HCT116 (cell line): ENCODE measurements around the gene TMEM165. TPM values are rescaled to one million over a fixed set of nuclear protein-coding genes. Genes with fewer than 3 reads are reported as not detected.

Source experiments
- ATAC-seq: fragments of 200-7000 bp; cut with Tn5 transposase; 2 replicates; pipeline ENCODE4 v1.9.1; 2020; ENCODE audit warnings: mild to moderate bottlenecking, moderate library complexity
- BruUV-seq: library from RNA; stranded (reverse); fragments of 400-500 nt; replicated peaks from 2 replicates; lab custom pipeline; 2021; lab: Mats Ljungman, UMichigan
- CTCF ChIA-PET: fragments of 300-600 bp; sonication (Branson Sonifier 250); formaldehyde crosslinking; loops from one replicate; lab custom pipeline; 2021; ENCODE audit warnings: antibody characterized with exemption; lab: Charles Lee
- POLR2A ChIA-PET: fragments of 300-600, 350-600 bp; sonication (Branson Sonifier 250); formaldehyde crosslinking; loops from one replicate; lab custom pipeline; 2021; ENCODE audit warnings: antibody characterized with exemption; lab: Charles Lee
- RAD21 ChIA-PET, 2 experiments: fragments of 300-600 bp; sonication (Branson Sonifier 250); formaldehyde crosslinking; loops; one replicate each; lab custom pipeline; 2023; ENCODE audit warnings: low total read pairs in 2 of 2; ENCODE audit not compliant: uncharacterized antibody in 2 of 2, unreplicated experiment in 2 of 2, low non-redundant PET in 1 of 2; lab: Charles Lee
- DNase-seq: peaks from one replicate; pipeline ENCODE4 v3.0.0-alpha.2; 2010; ENCODE audit warnings: low read depth, low spot score
- H2AFZ ChIP-seq: fragments of 200-600 bp; shearing (Covaris generic), sonication (generic); 2 replicates; pipeline ENCODE4 v1.6.1; 2017; ENCODE audit warnings: low read depth, mixed run types, mixed read lengths, antibody characterized with exemption, low read length; ENCODE audit not compliant: poor library complexity, severe bottlenecking
- H3K27ac ChIP-seq: 2 replicates; pipeline ENCODE4 v1.5.1; 2012; ENCODE audit warnings: low read depth, low read length
- H3K27me3 ChIP-seq: fragments of 200-600 bp; sonication (generic); 2 replicates; pipeline ENCODE4 v1.6.1; 2016; ENCODE audit warnings: mixed run types, low read length, mixed read lengths; ENCODE audit not compliant: insufficient read depth
- H3K36me3 ChIP-seq, 2 experiments: fragments of 200-500 bp in 1 of 2; fragments of 200-600 bp in 1 of 2; sonication (Bioruptor generic) in 1 of 2; sonication (generic) in 1 of 2; 2 replicates each; pipeline versions ENCODE4 v1.5.1 to v1.6.1; 2014 to 2016; ENCODE audit warnings: low read length in 2 of 2, inconsistent platforms in 1 of 2, mixed read lengths in 1 of 2, mixed run types in 1 of 2; ENCODE audit not compliant: insufficient read depth in 2 of 2, control insufficient read depth in 1 of 2
- H3K4me1 ChIP-seq, 2 experiments: fragments of 200-600 bp in 1 of 2; sonication (generic) in 1 of 2; 2 replicates each; pipeline versions ENCODE4 v1.5.1 to v1.6.1; 2012 to 2017; ENCODE audit warnings: low read length in 2 of 2, inconsistent platforms in 1 of 2, mild to moderate bottlenecking in 1 of 2, mixed read lengths in 1 of 2, mixed run types in 1 of 2, moderate library complexity in 1 of 2; ENCODE audit not compliant: insufficient read depth in 2 of 2, control insufficient read depth in 1 of 2
- H3K4me2 ChIP-seq: fragments of 200-600 bp; sonication (generic); 2 replicates; pipeline ENCODE4 v1.6.1; 2017; ENCODE audit warnings: mixed run types, low read length, mixed read lengths
- H3K4me3 ChIP-seq, 2 experiments: fragments of 200-600 bp in 1 of 2; sonication (generic) in 1 of 2; replicated peaks in 1 of 2; 2 replicates each; pipeline ENCODE4 v1.5.1; 2011 to 2016; ENCODE audit warnings: low read length in 2 of 2, control low read depth in 1 of 2, low read depth in 1 of 2, mild to moderate bottlenecking in 1 of 2, mixed read lengths in 1 of 2, mixed run types in 1 of 2
- H3K79me2 ChIP-seq: fragments of 200-600 bp; sonication (generic); 2 replicates; pipeline ENCODE4 v1.6.1; 2017; ENCODE audit warnings: mild to moderate bottlenecking, mixed run types, low read length, moderate library complexity, mixed read lengths; ENCODE audit not compliant: insufficient read depth
- H3K9ac ChIP-seq: fragments of 200-600 bp; sonication (generic); 2 replicates; pipeline ENCODE4 v1.6.1; 2016; ENCODE audit warnings: low read length, mixed read lengths
- H3K9me2 ChIP-seq: fragments of 200-600 bp; sonication (generic), shearing (Covaris generic); 2 replicates; pipeline ENCODE4 v1.6.1; 2017; ENCODE audit warnings: mixed run types, mild to moderate bottlenecking, moderate library complexity; ENCODE audit not compliant: insufficient read depth
- H3K9me3 ChIP-seq, 2 experiments: fragments of 200-500 bp in 1 of 2; fragments of 200-600 bp in 1 of 2; sonication (Bioruptor generic) in 1 of 2; sonication (generic) in 1 of 2; 2 replicates each; pipeline ENCODE4 v1.6.1; 2014 to 2017; ENCODE audit warnings: low read length in 2 of 2, mixed read lengths in 2 of 2, inconsistent platforms in 1 of 2, low read depth in 1 of 2, mild to moderate bottlenecking in 1 of 2, mixed run types in 1 of 2, moderate library complexity in 1 of 2; ENCODE audit not compliant: control insufficient read depth in 1 of 2, insufficient read depth in 1 of 2
- H4K20me1 ChIP-seq: fragments of 200-600 bp; sonication (generic), shearing (Covaris generic); 2 replicates; pipeline ENCODE4 v1.6.1; 2017; ENCODE audit warnings: mixed run types, mild to moderate bottlenecking, moderate library complexity; ENCODE audit not compliant: insufficient read depth
- CBX3 ChIP-seq: IDR thresholded peaks from 2 replicates; pipeline ENCODE4 v1.6.1; 2012; ENCODE audit warnings: low read depth
- CTCF ChIP-seq, 3 experiments: fragments of 200-600 bp in 1 of 3; sonication (generic) in 1 of 3; IDR thresholded peaks in 2 of 3; conservative IDR thresholded peaks in 1 of 3; 2 replicates each; pipeline ENCODE4 v1.5.1; 2012 to 2017; ENCODE audit warnings: low read depth in 2 of 3, low read length in 2 of 3, antibody characterized with exemption in 1 of 3, borderline replicate concordance in 1 of 3, control low read depth in 1 of 3, mild to moderate bottlenecking in 1 of 3, mixed read lengths in 1 of 3, mixed run types in 1 of 3, moderate library complexity in 1 of 3; ENCODE audit not compliant: insufficient read depth in 1 of 3
- EGR1 ChIP-seq: IDR thresholded peaks from 2 replicates; pipeline ENCODE4 v1.6.1; 2012; ENCODE audit warnings: low read depth
- EZH2phosphoT487 ChIP-seq: fragments of 200-600 bp; IDR thresholded peaks from 2 replicates; pipeline ENCODE4 v1.6.1; 2018; ENCODE audit warnings: antibody characterized with exemption, borderline replicate concordance
- JUND ChIP-seq: IDR thresholded peaks from 2 replicates; pipeline ENCODE4 v1.6.1; 2012
- MAX ChIP-seq: IDR thresholded peaks from 2 replicates; pipeline ENCODE4 v1.6.1; 2012
- POLR2A ChIP-seq: IDR thresholded peaks from 2 replicates; pipeline ENCODE4 v1.7.0; 2011; ENCODE audit warnings: borderline replicate concordance; ENCODE audit not compliant: insufficient read depth, insufficient read length; ENCODE audit errors: extremely low read depth
- POLR2AphosphoS5 ChIP-seq: IDR thresholded peaks from 2 replicates; pipeline ENCODE4 v1.6.1; 2011; ENCODE audit warnings: mild to moderate bottlenecking, low read depth, low read length, moderate library complexity
- RAD21 ChIP-seq: IDR thresholded peaks from 2 replicates; pipeline ENCODE4 v1.6.1; 2012; ENCODE audit warnings: low read depth, mild to moderate bottlenecking
- REST ChIP-seq: IDR thresholded peaks from 2 replicates; pipeline ENCODE4 v1.6.1; 2012; ENCODE audit warnings: low read depth
- SP1 ChIP-seq: IDR thresholded peaks from 2 replicates; pipeline ENCODE4 v1.6.1; 2012; ENCODE audit warnings: low read depth
- TCF7L2 ChIP-seq: IDR thresholded peaks from 2 replicates; pipeline ENCODE4 v1.7.0; 2011; ENCODE audit warnings: borderline replicate concordance, inconsistent platforms; ENCODE audit not compliant: insufficient read depth, insufficient read length; ENCODE audit errors: extremely low read depth
- YY1 ChIP-seq: IDR thresholded peaks from 2 replicates; pipeline ENCODE4 v1.6.1; 2011; ENCODE audit warnings: low read length, low read depth, moderate library complexity, mild to moderate bottlenecking; ENCODE audit not compliant: insufficient replicate concordance; ENCODE audit errors: extremely low read depth
- ZBTB33 ChIP-seq: IDR thresholded peaks from 2 replicates; pipeline ENCODE4 v1.6.1; 2011; ENCODE audit warnings: mild to moderate bottlenecking, low read length, moderate library complexity; ENCODE audit not compliant: insufficient replicate concordance; ENCODE audit errors: extremely low read depth
- ZFX ChIP-seq: fragments of 450-650 bp; IDR thresholded peaks from 2 replicates; pipeline ENCODE4 v1.6.1; 2017
- ZNF274 ChIP-seq: fragments of 200-500 bp; sonication (Bioruptor generic); IDR thresholded peaks from 2 replicates; pipeline ENCODE4 v1.6.1; 2014; ENCODE audit warnings: mild to moderate bottlenecking, low read depth, low read length, inconsistent platforms
- intact Hi-C: fragments of 100-400 bp; cut with micrococcal nuclease; formaldehyde crosslinking; loops from 2 replicates; pipeline ENCODE4 v1.10.0; 2022
- total RNA-seq: library from RNA; stranded (reverse); gene quantifications from one replicate; pipeline ENCODE4 v1.2.1, GENCODE V29; 2021; ENCODE audit not compliant: unreplicated experiment

The TMEM165 gene
- total RNA-seq, 1 experiment from 2014 or later, result 60.7 TPM

DNA sequence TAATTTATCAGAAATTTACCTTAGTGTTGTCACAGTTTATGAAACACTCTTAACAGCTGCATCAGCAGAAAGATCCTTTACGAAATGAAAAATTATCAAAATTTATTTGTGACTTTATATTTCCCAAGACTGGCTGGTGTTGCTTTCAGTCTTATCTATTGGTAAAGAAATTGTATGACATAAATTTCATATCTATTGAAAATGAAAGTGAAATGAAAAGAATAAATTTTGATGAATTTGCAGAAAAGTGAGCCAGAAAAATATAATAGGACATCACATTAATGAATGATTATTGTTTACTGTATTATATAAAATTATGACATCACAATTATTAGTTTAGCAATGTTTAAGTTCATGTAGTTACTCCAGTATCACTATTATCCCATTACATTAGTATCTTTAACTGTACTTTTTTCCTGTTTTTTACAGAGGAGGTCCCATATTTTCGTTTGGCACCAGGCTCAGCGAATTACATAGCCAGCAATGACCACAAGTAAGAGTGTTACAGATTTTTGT is 13.2 kb upstream of the TMEM165 start:
- no peak overlapping the region for H3K9ac ChIP-seq
- no peaks in the 10 kb centered on the region for H3K9me2 ChIP-seq
- POLR2A ChIA-PET, result no interaction called here
- H3K4me2 ChIP-seq, result no peak overlapping the region
- RAD21 ChIA-PET, result no interaction called here
- peaks cover 5 to 21% of the 10 kb centered on the region in 2 experiments; a peak in 3 of 4 replicates for H3K4me1 ChIP-seq
- no peaks in the 10 kb centered on the region for H3K36me3 ChIP-seq
- H3K27ac ChIP-seq, result no peak overlapping the region
- DNase-seq (no peak), ATAC-seq (no peak)
- H3K79me2 ChIP-seq, result no peaks in the 10 kb centered on the region
- intact Hi-C loops, result no loop called here
- no peaks in the 10 kb centered on the region for H3K27me3 ChIP-seq
- TF ChIP-seq SP1 (no peak), ZFX (no peak), CBX3 (no peak), ZNF274 (no peak), POLR2A (no peak), RAD21 (no peak), MAX (no peak), TCF7L2 (no peak), CTCF (IDR thresholded peaks at IDR 0.05 in 2 of 3, conservative IDR thresholded peaks at IDR 0.05 in 1 of 3; ENCODE audit: borderline replicate concordance in 1 of 3, insufficient read depth in 1 of 3, low read depth in 2 of 3, low read length in 2 of 3) (no peak), EGR1 (no peak), EZH2phosphoT487 (no peak), POLR2AphosphoS5 (no peak), JUND (no peak), ZBTB33 (no peak), REST (no peak), YY1 (no peak)
- CTCF ChIA-PET, result no interaction called here
- no peaks in the 10 kb centered on the region for H4K20me1 ChIP-seq
- no peaks in the 10 kb centered on the region for H3K9me3 ChIP-seq
- no peak overlapping the region for H2AFZ ChIP-seq
- H3K4me3 ChIP-seq, result no peak overlapping the region
- BruUV-seq, result no TSS peak
